ENCODE measurements around the gene ABCC4.
A peak's percentile ranks its signal among the peaks of the same experiment; 100 is the strongest.

Gene ABCC4

DNA sequence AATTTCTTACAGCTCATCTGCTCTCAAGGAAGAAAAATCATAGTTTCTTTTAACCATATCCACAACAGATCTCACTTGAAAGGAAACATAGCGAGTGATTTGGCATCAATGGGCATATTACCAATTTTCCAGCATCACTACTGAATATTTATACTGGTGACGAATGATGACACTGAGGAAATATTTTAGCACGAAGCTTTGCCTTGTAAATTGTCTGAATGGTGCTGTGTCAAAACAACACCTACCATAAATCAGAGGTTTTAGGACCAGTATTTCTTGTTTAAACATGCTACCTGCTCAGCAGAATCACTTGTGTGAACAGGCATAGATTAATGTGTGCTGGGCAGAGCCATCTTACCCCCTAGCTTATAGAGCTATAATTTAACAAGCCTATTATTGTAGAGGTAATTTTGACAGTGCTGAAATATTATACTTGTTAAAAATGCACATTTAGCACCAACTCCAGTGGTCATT lies 146.8 kb downstream of the ABCC4 start:
- peak overlapping the region; percentile 57 for H3K9ac ChIP-seq (ENCODE audit: low read length)
- H3K27ac ChIP-seq (ENCODE audit: low read depth, low read length), result peak overlapping the region; percentile 24; the same call in 1 of the 2 replicates
- H3K27me3 ChIP-seq (ENCODE audit: control insufficient read depth, insufficient read depth, low read length), result no peaks in the 10 kb centered on the region
- no peaks in the 10 kb centered on the region for H3K36me3 ChIP-seq (ENCODE audit: control insufficient read depth, insufficient read depth, low read length)
- 0 out of 2 replicates have a peak overlapping the region, but pooled peaks have one; percentile 10 for H3K4me3 ChIP-seq (ENCODE audit: low read depth, low read length)
- H3K4me1 ChIP-seq (ENCODE audit: control insufficient read depth, insufficient read depth, low read length), result peaks cover 29% of the 10 kb centered on the region
- H3K9me3 ChIP-seq (ENCODE audit: control insufficient read depth, insufficient read depth, low read depth, low read length), result no peaks in the 10 kb centered on the region

DNA sequence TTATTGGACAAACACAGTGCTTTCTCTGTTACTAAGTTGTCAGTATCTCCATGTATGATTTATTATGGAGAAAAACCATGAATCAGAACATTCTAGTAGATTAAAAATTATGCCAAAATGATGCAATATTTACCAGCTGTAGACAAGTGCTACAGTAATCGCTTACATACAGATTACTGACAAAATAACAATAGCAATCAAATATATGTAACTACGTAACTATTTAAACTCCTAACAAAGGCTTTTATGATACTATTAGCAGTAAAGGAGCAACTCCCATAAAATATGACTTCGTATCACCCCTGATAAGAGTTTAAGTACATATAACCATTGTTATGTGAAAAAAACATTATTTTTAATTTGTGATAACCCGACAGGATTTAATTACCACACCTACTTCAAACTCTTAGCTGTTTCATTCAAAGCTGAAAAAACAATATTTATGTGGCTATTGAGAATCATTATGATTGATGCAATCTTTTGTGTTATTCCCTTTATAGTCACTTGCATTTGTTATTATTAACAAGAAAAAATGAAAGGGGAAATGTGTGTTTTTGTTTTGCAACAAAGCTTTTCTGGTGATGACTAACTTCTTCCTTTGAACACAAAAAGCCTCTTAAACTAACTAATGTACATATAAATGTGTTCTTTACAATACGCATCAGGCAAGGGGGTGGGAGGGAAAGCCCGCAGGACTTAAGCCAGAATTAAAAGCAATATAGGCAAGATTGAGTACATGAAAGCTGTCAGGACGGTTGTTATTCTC lies 147.4 kb downstream of the ABCC4 start:
- no peaks in the 10 kb centered on the region for H3K36me3 ChIP-seq (ENCODE audit: control insufficient read depth, insufficient read depth, low read length)
- H3K4me1 ChIP-seq (ENCODE audit: control insufficient read depth, insufficient read depth, low read length), result peaks cover 29% of the 10 kb centered on the region
- no peaks in the 10 kb centered on the region for H3K27me3 ChIP-seq (ENCODE audit: control insufficient read depth, insufficient read depth, low read length)
- no peaks in the 10 kb centered on the region for H3K9me3 ChIP-seq (ENCODE audit: control insufficient read depth, insufficient read depth, low read depth, low read length)
- 0 out of 2 replicates have a peak overlapping the region, but pooled peaks have one; percentile 10 for H3K4me3 ChIP-seq (ENCODE audit: low read depth, low read length)
- peak overlapping the region; percentile 57 for H3K9ac ChIP-seq (ENCODE audit: low read length)
- H3K27ac ChIP-seq (ENCODE audit: low read depth, low read length), result peak overlapping the region; percentile 42; the same call in 1 of the 2 replicates

DNA sequence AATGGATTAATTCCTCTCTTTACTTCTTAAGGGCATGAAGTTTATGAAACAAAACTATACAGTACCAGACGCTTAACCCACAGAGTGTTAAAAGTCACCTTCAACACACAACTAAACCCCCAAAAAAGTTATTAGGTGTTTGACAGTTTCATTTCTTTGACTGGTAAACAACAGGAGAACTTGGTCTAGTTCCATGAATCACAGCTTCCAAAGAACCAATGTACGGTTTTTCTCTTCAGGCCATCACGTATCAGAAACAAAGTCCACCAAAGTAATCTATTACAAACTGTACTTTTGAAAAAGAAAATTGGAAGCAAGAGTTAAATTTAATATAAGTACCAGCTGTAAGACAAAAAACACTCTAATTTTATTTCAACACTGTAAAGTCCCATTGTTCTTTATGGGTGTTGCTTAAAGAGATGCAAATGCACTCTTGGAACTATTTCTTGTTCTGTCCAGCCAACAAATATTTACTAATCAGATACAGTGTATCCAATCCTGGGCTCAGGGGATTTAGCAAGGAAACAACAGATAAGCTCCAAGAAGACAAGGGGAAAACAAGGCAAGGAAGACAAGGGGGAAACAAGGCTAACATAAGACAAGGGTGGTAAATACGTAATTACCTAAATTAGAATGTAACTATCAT lies 149.2 kb downstream of the ABCC4 start:
- H3K27ac ChIP-seq (ENCODE audit: low read depth, low read length), result no peak overlapping the region
- H3K9ac ChIP-seq (ENCODE audit: low read length), result no peak overlapping the region
- H3K9me3 ChIP-seq (ENCODE audit: control insufficient read depth, insufficient read depth, low read depth, low read length), result no peaks in the 10 kb centered on the region
- peaks cover 29% of the 10 kb centered on the region for H3K4me1 ChIP-seq (ENCODE audit: control insufficient read depth, insufficient read depth, low read length)
- H3K36me3 ChIP-seq (ENCODE audit: control insufficient read depth, insufficient read depth, low read length), result no peaks in the 10 kb centered on the region
- no peaks in the 10 kb centered on the region for H3K27me3 ChIP-seq (ENCODE audit: control insufficient read depth, insufficient read depth, low read length)
- H3K4me3 ChIP-seq (ENCODE audit: low read depth, low read length), result no peak overlapping the region

DNA sequence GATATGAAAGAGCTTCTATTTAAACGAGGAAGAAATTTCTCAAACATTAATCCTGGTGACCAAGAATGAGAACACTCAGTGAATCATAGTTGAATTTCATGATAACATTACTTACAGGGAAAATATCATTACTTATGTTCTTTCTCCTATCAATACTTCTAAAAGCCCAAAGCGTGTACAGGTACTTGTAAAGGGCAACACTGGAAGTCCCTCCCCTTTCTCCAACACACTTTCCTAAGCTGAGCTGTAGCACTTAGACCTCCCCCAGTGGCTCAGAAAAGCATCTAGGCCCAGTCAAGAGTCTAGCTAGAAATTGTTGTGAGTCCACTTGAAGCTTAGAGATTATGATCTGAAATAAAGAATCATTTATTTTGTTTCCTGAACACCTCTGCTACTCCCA lies 150.7 kb downstream of the ABCC4 start:
- Histone ChIP-seq H3K4me3 (ENCODE audit: low read depth, low read length) (no peak overlapping the region), H3K9me3 (ENCODE audit: control insufficient read depth, insufficient read depth, low read depth, low read length) (no peaks in the 10 kb centered on the region), H3K4me1 (ENCODE audit: control insufficient read depth, insufficient read depth, low read length) (peaks cover 27% of the 10 kb centered on the region), H3K36me3 (ENCODE audit: control insufficient read depth, insufficient read depth, low read length) (no peaks in the 10 kb centered on the region), H3K27me3 (ENCODE audit: control insufficient read depth, insufficient read depth, low read length) (no peaks in the 10 kb centered on the region), H3K9ac (ENCODE audit: low read length) (no peak overlapping the region), H3K27ac (ENCODE audit: low read depth, low read length) (no peak overlapping the region)

DNA sequence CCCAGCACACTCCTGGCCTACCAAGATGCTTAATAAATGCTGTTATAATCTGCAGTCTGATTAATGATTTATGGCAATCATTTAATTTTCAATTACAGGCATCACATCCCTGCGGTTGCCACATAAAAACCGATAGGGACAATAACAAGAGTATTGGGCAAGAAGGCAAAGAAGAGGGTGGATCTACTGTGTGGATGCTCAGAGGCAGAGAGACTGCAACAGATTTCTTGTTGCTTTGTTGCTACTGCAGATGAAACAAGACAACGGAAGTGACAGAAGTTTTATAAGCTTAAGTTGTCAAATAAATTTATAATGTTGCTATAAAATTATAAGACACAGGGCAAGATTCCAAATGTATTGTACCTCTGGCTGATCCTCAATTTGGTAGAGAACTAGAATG lies 154.8 kb downstream of the ABCC4 start:
- Histone ChIP-seq H3K27me3 (ENCODE audit: control insufficient read depth, insufficient read depth, low read length) (no peaks in the 10 kb centered on the region), H3K4me1 (ENCODE audit: control insufficient read depth, insufficient read depth, low read length) (no peaks in the 10 kb centered on the region), H3K9me3 (ENCODE audit: control insufficient read depth, insufficient read depth, low read depth, low read length) (no peaks in the 10 kb centered on the region), H3K36me3 (ENCODE audit: control insufficient read depth, insufficient read depth, low read length) (no peaks in the 10 kb centered on the region), H3K27ac (ENCODE audit: low read depth, low read length) (no peak overlapping the region), H3K4me3 (ENCODE audit: low read depth, low read length) (no peak overlapping the region), H3K9ac (ENCODE audit: low read length) (no peak overlapping the region)

DNA sequence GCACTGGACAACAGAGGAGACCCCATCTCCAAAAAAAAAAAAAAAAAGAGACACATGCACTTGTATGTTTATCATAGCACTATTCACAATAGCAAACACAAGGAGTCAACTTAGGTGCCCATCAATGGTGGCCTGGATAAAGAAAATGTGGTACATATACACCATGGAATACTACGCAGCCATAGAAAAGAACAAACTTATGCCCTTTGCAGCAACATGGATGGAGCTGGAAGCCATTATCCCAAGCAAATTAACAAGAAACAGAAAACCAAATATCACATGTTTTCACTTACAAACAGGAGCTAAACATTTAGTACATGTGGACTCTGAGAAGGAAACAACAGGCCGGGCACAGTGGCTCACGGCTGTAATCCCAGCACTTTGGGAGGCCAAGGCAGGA lies 155.7 kb downstream of the ABCC4 start:
- H3K27me3 ChIP-seq (ENCODE audit: control insufficient read depth, insufficient read depth, low read length), result no peaks in the 10 kb centered on the region
- H3K4me3 ChIP-seq (ENCODE audit: low read depth, low read length), result no peak overlapping the region
- no peaks in the 10 kb centered on the region for H3K4me1 ChIP-seq (ENCODE audit: control insufficient read depth, insufficient read depth, low read length)
- no peak overlapping the region for H3K9ac ChIP-seq (ENCODE audit: low read length)
- no peak overlapping the region for H3K27ac ChIP-seq (ENCODE audit: low read depth, low read length)
- H3K9me3 ChIP-seq (ENCODE audit: control insufficient read depth, insufficient read depth, low read depth, low read length), result no peaks in the 10 kb centered on the region
- H3K36me3 ChIP-seq (ENCODE audit: control insufficient read depth, insufficient read depth, low read length), result no peaks in the 10 kb centered on the region

DNA sequence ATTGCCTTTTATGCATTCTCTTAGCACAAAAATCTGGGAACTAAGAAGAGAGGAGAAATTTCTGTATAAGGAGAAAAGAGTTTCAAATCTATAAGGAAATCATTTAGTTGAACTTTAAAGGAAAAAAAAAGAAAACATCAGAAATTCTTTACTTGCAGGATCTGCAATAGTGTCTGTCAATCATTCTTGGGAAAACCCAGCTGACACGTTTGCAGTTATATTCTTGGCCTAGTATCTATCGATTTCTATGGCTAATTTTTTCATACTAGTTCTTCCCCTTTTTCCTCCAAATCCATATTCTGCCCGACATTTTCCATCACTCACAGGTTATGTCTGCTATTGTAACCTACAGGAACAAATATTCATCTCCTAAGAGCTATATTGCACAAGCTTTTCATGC lies 160.7 kb downstream of the ABCC4 start:
- H3K36me3 ChIP-seq (ENCODE audit: control insufficient read depth, insufficient read depth, low read length), result no peaks in the 10 kb centered on the region
- no peaks in the 10 kb centered on the region for H3K27me3 ChIP-seq (ENCODE audit: control insufficient read depth, insufficient read depth, low read length)
- no peaks in the 10 kb centered on the region for H3K4me1 ChIP-seq (ENCODE audit: control insufficient read depth, insufficient read depth, low read length)
- no peak overlapping the region for H3K4me3 ChIP-seq (ENCODE audit: low read depth, low read length)
- H3K27ac ChIP-seq (ENCODE audit: low read depth, low read length), result no peak overlapping the region
- H3K9ac ChIP-seq (ENCODE audit: low read length), result no peak overlapping the region
- H3K9me3 ChIP-seq (ENCODE audit: control insufficient read depth, insufficient read depth, low read depth, low read length), result no peaks in the 10 kb centered on the region

DNA sequence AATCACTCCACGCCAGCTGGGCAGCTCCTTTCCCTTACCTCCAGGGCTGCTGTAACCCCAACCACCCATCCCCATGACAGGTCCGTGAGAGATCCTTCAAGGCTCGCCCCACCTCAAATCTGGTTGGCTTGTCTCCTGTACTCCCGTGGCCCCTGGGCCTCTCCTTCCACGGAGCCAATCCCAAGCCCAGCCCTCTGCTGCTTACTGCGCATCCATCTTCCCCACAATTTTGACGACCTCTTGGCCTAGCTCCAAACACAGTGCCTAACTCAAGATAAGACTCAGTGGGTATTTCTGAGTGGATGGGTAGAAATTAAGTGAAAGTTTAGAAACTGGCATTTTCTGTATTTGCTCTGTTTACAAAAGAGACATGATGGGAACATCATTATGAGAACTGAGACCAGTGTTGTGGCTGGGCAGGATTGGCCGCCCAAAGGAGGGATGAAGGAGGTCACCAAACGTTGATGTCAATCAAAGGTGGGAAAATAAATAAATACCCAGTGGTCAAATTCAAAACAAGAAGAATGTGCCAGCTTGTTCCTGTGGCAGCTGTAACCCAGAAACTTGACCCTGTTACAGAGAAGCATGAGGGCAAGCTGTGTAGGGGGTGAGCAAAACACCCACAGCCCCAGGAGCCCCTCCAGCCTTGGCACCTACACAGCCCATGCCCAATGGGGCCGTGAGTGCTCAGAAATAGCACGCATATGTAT lies 162.2 kb downstream of the ABCC4 start:
- Histone ChIP-seq H3K9me3 (ENCODE audit: control insufficient read depth, insufficient read depth, low read depth, low read length) (no peaks in the 10 kb centered on the region), H3K27ac (ENCODE audit: low read depth, low read length) (no peak overlapping the region), H3K36me3 (ENCODE audit: control insufficient read depth, insufficient read depth, low read length) (no peaks in the 10 kb centered on the region), H3K9ac (ENCODE audit: low read length) (no peak overlapping the region), H3K4me1 (ENCODE audit: control insufficient read depth, insufficient read depth, low read length) (no peaks in the 10 kb centered on the region), H3K27me3 (ENCODE audit: control insufficient read depth, insufficient read depth, low read length) (no peaks in the 10 kb centered on the region), H3K4me3 (ENCODE audit: low read depth, low read length) (no peak overlapping the region)

DNA sequence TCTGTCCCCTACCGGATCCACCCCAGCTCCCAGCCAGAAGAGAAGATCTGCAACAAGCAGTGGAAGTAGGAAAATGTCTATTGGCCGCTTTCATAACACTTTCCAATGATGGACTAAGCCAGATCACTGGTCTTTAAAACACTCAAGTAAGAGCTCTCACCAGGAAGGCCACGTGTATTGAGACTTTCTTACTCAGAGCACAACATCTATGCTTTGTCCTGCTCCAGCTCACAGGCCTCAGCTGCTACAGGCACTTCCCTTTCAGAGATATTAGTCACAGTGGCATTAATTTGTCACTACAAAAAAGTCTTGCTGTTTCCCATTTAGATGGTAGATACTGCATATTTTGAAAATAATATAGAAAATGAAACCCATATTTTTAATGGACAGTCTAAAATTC lies 164.2 kb downstream of the ABCC4 start:
- H3K4me3 ChIP-seq (ENCODE audit: low read depth, low read length), result no peak overlapping the region
- no peaks in the 10 kb centered on the region for H3K9me3 ChIP-seq (ENCODE audit: control insufficient read depth, insufficient read depth, low read depth, low read length)
- no peak overlapping the region for H3K27ac ChIP-seq (ENCODE audit: low read depth, low read length)
- no peaks in the 10 kb centered on the region for H3K36me3 ChIP-seq (ENCODE audit: control insufficient read depth, insufficient read depth, low read length)
- no peaks in the 10 kb centered on the region for H3K27me3 ChIP-seq (ENCODE audit: control insufficient read depth, insufficient read depth, low read length)
- H3K4me1 ChIP-seq (ENCODE audit: control insufficient read depth, insufficient read depth, low read length), result 0 out of 2 replicates have a peak, but pooled peaks cover 4% of the 10 kb centered on the region
- no peak overlapping the region for H3K9ac ChIP-seq (ENCODE audit: low read length)

DNA sequence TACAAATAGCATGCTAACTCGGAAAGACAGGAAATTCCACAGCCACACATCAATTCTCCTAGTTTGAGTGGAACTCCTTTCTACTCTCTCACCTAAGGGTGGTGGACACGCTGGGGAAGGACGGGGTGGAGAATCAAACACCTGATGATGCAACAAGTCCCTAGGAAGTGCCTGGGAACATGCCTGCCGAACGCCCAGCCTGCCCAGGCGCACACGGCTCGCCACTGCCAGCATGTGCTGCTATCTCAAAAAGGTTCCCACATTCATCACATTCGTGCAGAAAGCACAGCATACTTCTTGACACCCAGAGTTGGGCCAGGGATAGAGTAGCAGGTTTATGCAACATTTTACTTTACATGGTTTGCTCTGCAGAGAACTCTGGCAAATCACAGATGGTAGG lies 164.6 kb downstream of the ABCC4 start:
- Histone ChIP-seq H3K9me3 (ENCODE audit: control insufficient read depth, insufficient read depth, low read depth, low read length) (no peaks in the 10 kb centered on the region), H3K36me3 (ENCODE audit: control insufficient read depth, insufficient read depth, low read length) (no peaks in the 10 kb centered on the region), H3K9ac (ENCODE audit: low read length) (no peak overlapping the region), H3K4me3 (ENCODE audit: low read depth, low read length) (no peak overlapping the region), H3K4me1 (ENCODE audit: control insufficient read depth, insufficient read depth, low read length) (0 out of 2 replicates have a peak, but pooled peaks cover 4% of the 10 kb centered on the region), H3K27me3 (ENCODE audit: control insufficient read depth, insufficient read depth, low read length) (no peaks in the 10 kb centered on the region), H3K27ac (ENCODE audit: low read depth, low read length) (no peak overlapping the region)

DNA sequence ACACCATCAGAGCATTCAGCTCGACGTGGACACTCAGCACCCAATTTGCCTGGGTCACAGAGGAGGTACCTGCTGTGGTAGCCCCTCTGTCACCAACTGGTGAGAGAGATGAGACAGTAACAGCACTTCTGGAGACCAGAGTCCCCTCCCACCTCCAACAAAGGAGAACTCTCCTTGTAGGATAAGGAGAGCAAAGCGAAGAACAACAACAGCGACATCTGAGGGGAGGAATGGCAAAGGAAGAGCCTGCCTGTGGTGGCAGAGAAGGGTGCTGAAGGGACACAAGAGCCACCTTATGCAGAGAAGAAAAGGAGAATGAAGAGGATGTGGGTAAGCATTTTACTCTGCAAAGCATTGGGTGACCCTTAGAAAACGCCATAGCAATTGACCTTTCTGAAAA lies 167.8 kb downstream of the ABCC4 start:
- H3K36me3 ChIP-seq (ENCODE audit: control insufficient read depth, insufficient read depth, low read length), result no peaks in the 10 kb centered on the region
- H3K27me3 ChIP-seq (ENCODE audit: control insufficient read depth, insufficient read depth, low read length), result no peaks in the 10 kb centered on the region
- H3K9me3 ChIP-seq (ENCODE audit: control insufficient read depth, insufficient read depth, low read depth, low read length), result no peaks in the 10 kb centered on the region
- no peak overlapping the region for H3K27ac ChIP-seq (ENCODE audit: low read depth, low read length)
- no peak overlapping the region for H3K9ac ChIP-seq (ENCODE audit: low read length)
- H3K4me1 ChIP-seq (ENCODE audit: control insufficient read depth, insufficient read depth, low read length), result 0 out of 2 replicates have a peak, but pooled peaks cover 4% of the 10 kb centered on the region
- H3K4me3 ChIP-seq (ENCODE audit: low read depth, low read length), result no peak overlapping the region
